Testis (tissue), 3 donors: ENCODE results near the gene RBKS. TPM values are rescaled to one million over a fixed set of nuclear protein-coding genes. Genes with fewer than 3 reads are reported as not detected.
"Not testable (repeated sequence)": the region's sequence is repeated elsewhere in the genome, so short reads cannot be mapped to it uniquely, and the experiment has no call there.

Source experiments
- DNase-seq: peaks from one replicate; pipeline ENCODE4 v3.0.0-alpha.2; 2019
- H3K27ac ChIP-seq, 2 donors: fragments of 200-600 bp; sonication (generic); one replicate each; pipeline ENCODE4 v1.5.1; 2019
- H3K27me3 ChIP-seq: fragments of 200-600 bp; sonication (generic); one replicate; pipeline ENCODE4 v1.5.1; 2019
- H3K36me3 ChIP-seq: fragments of 200-600 bp; sonication (generic); one replicate; pipeline ENCODE4 v1.5.1; 2017; ENCODE audit warnings: low read depth; ENCODE audit errors: missing control alignments
- H3K4me1 ChIP-seq: fragments of 200-600 bp; sonication (generic); one replicate; pipeline ENCODE4 v1.5.1; 2019
- H3K4me3 ChIP-seq, 2 donors: fragments of 200-600 bp; sonication (generic); one replicate each; pipeline ENCODE4 v1.5.1; 2017 to 2019
- H3K9me3 ChIP-seq: fragments of 200-600 bp; sonication (generic); one replicate; pipeline ENCODE4 v1.5.1; 2017
- POLR2A ChIP-seq: fragments of 450-650 bp; IDR thresholded peaks from one replicate; pipeline ENCODE4 v1.6.1; 2017; ENCODE audit warnings: antibody characterized with exemption, mild to moderate bottlenecking, moderate library complexity
- WGBS, 2 donors: methylation state at CpG; one replicate each; pipeline ENCODE4 v1.1.5; 2018; 5-methylcytosine and 5-hydroxymethylcytosine counted together
- intact Hi-C: fragments of 100-400 bp; cut with DNase I; formaldehyde crosslinking; loops from one replicate; pipeline ENCODE4 v1.15.1; 2023; ENCODE audit warnings: low total_unique reads
- polyA plus RNA-seq: library from polyadenylated mRNA; stranded (reverse); fragments of 350-450 nt; fragmentation: Illumina TruSeq; extraction: RNeasy Lipid Tissue Mini Kit (QIAGEN cat#74804); gene quantifications from one replicate; pipeline ENCODE4 v1.2.3, GENCODE V29; 2014; ENCODE audit warnings: low read depth, low replicate concordance; ENCODE audit not compliant: insufficient read depth
- total RNA-seq, 2 donors: library from RNA; depleted of rRNA; stranded (reverse); fragments of >200 nt; gene quantifications; one replicate each; pipeline ENCODE4 v1.2.3, GENCODE V29; 2016
- TF ChIP-seq, protein P1 (sequence below), 3 experiments: fragments of 450-650 bp in 2 of 3; fragments of 200-600 bp in 1 of 3; sonication (generic) in 1 of 3; IDR thresholded peaks; one replicate each; pipeline ENCODE4 v1.5.1; 2016 to 2019; ENCODE audit warnings: antibody characterized with exemption in 3 of 3, mild to moderate bottlenecking in 2 of 3, moderate library complexity in 1 of 3

The RBKS gene
- total and polyA plus RNA-seq, 3 donors from 2014 or later: 6.1 to 18.4 (median 6.3) TPM

DNA sequence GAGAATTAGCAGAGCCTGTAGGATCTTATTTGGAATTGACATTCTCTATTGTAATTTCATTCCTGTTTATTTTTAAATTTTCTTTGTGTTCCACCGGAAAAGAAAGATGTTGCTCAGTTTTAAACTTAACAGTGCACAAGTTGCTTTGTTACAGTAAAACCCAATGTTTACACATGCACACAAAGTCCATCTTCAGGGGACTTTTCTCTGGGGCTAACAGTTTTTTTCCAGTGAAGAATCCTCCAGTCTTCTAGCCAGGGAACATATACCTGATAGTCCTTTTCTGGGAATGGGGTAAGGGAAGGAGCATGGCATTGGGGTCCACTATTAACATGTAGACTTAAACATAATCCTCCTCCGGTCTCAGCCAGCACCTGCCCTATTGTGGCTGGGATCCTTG is 143.9 kb downstream of the RBKS start:
- H3K4me1 ChIP-seq: no peaks in the 10 kb centered on the region
- H3K4me3 ChIP-seq: no peak overlapping the region
- intact Hi-C loops: no loop called here
- TF ChIP-seq, protein P1, sequence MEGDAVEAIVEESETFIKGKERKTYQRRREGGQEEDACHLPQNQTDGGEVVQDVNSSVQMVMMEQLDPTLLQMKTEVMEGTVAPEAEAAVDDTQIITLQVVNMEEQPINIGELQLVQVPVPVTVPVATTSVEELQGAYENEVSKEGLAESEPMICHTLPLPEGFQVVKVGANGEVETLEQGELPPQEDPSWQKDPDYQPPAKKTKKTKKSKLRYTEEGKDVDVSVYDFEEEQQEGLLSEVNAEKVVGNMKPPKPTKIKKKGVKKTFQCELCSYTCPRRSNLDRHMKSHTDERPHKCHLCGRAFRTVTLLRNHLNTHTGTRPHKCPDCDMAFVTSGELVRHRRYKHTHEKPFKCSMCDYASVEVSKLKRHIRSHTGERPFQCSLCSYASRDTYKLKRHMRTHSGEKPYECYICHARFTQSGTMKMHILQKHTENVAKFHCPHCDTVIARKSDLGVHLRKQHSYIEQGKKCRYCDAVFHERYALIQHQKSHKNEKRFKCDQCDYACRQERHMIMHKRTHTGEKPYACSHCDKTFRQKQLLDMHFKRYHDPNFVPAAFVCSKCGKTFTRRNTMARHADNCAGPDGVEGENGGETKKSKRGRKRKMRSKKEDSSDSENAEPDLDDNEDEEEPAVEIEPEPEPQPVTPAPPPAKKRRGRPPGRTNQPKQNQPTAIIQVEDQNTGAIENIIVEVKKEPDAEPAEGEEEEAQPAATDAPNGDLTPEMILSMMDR (IDR thresholded peaks at IDR 0.05): no peak
- no peak for TF ChIP-seq POLR2A
- no peaks in the 10 kb centered on the region for H3K36me3 ChIP-seq
- 90 to 91% methylated on average over 2 of the region's 2 CpGs for WGBS, 2 donors
- DNase-seq: no peak
- no peaks in the 10 kb centered on the region for H3K27me3 ChIP-seq
- H3K9me3 ChIP-seq: no peaks in the 10 kb centered on the region
- H3K27ac ChIP-seq: no peak overlapping the region

DNA sequence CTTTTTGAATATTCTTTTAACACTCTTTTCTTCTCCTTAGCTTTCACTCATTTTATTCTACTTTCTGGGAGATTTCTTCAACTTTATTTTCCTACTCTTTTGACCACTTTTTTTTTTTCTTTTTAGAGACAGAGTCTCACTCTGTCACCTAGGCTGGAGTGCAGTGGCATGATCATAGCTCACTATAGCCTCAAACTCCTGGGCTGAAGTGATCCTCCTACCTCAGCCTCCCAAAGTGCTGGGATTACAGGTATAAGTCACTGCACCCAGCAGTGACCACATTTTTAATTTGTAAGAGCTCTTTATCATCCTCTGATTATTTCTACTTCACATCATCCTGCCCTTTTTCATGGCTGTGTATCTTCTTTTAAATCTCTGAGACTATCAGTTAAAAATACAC is 144.7 kb downstream of the RBKS start:
- not testable (repeated sequence) for H3K4me1 ChIP-seq

DNA sequence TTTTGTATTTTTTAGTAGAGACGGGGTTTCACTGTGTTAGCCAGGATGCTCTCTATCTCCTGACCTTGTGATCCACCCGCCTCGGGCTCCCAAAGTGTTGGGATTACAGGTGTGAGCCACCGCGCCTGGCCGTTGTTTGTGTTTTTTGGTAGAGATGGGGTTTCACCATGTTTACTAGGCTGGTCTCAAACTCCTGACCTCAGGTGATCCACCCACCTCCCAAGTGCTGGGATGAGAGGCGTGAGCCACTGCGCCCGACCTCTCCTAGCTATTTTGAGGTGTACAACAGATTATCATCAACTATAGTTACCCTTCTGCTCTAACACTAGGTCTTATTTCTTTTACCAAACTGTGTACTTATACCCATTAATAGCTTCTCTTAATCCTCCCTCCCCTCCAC is 147.6 kb downstream of the RBKS start:
- Histone ChIP-seq H3K4me3 (no peak overlapping the region), H3K36me3 (no peaks in the 10 kb centered on the region), H3K4me1 (no peaks in the 10 kb centered on the region), H3K9me3 (no peaks in the 10 kb centered on the region), H3K27ac (no peak overlapping the region), H3K27me3 (no peaks in the 10 kb centered on the region)
- 94% methylated on average over 9 of the region's 9 CpGs for WGBS, 2 donors
- intact Hi-C loops: no loop called here
- no peak for DNase-seq
- TF ChIP-seq, protein P1 (IDR thresholded peaks at IDR 0.05): no peak
- no peak for TF ChIP-seq POLR2A

More for the DNA sequence above, 144.7 kb downstream of the RBKS start:
- intact Hi-C loops, H3K27me3 ChIP-seq, H3K9me3 ChIP-seq, H3K36me3 ChIP-seq, H3K27ac ChIP-seq, H3K4me3 ChIP-seq, DNase-seq: not testable (repeated sequence)

DNA sequence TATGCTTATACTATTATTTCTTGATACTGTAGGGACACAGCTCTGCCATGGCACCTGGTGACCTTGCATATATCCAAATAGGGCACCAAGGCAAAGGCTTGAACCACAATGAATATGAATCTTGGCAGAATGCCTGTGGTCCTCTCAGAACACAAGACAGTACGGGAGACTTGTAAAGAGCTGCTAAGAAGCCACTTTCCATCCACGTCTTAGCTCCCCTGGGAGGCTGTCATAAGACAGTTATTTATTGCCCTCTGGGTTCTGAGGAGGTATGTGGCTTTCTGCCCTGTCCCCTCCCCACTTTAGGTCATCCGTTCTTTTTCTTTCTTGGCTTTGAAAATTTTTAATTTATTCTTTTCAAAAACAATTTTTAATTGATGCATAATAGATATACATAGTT is 148.5 kb downstream of the RBKS start:
- 60 to 70% methylated on average over 3 of the region's 3 CpGs for WGBS, 2 donors
- Histone ChIP-seq H3K9me3 (no peaks in the 10 kb centered on the region), H3K27ac (no peak overlapping the region), H3K27me3 (no peaks in the 10 kb centered on the region), H3K4me1 (no peaks in the 10 kb centered on the region), H3K4me3 (no peak overlapping the region), H3K36me3 (no peaks in the 10 kb centered on the region)
- intact Hi-C loops: no loop called here
- no peak for DNase-seq
- TF ChIP-seq POLR2A: no peak
- TF ChIP-seq, protein P1 (IDR thresholded peaks at IDR 0.05): no peak

DNA sequence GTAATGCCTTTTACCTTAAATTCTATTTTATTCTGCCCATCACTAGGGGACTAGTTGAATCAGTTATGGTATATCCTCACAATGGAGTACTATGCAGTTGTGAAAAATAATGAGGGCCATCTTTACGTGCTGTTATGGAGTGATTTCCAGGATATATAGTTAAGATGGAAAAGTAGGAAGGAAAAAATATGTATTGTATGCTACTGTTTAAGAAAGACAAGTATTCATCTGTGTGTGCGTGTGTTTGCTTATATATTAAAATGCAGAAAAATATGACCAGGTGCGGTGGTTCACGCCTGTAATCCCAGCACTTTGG is 151.2 kb downstream of the RBKS start:
- no peak overlapping the region for H3K4me3 ChIP-seq
- TF ChIP-seq, protein P1 (IDR thresholded peaks at IDR 0.05): no peak
- TF ChIP-seq POLR2A: no peak
- no peaks in the 10 kb centered on the region for H3K36me3 ChIP-seq
- 99 to 100% methylated on average over 4 of the region's 4 CpGs for WGBS, 2 donors
- H3K27me3 ChIP-seq: no peaks in the 10 kb centered on the region
- intact Hi-C loops: no loop called here
- H3K4me1 ChIP-seq: peaks cover 9% of the 10 kb centered on the region
- no peaks in the 10 kb centered on the region for H3K9me3 ChIP-seq
- no peak overlapping the region for H3K27ac ChIP-seq
- no peak for DNase-seq
